ENCODE measurements around the gene YARS1.

Gene YARS1

GRCh38 chr1:32817159-32817814 lies at the start of gene YARS1, which contains the start of gene S100PBP:
YARS1 (minus strand) TSS chr1:32817358; CDS start chr1:32817244, 114 bp downstream.
S100PBP (plus strand) TSS chr1:32817653; CDS start chr1:32826100, 8,447 bp downstream.
- DNase-seq (ENCODE audit: low read depth in 3 of 3), result peak; percentile 99 to 100 (median 100)

GRCh38 chr1:32865639-32866405 lies 48.7 kb upstream of the YARS1 start:
- DNase-seq (ENCODE audit: low read depth in 3 of 3), result no peak

- DNase-seq (ENCODE audit: low read depth in 3 of 3), result no peak
Observed at GRCh38 chr1:32864375-32865019, 47.3 kb upstream of the YARS1 start.

- DNase-seq (ENCODE audit: low read depth in 3 of 3), result no peak
Observed at GRCh38 chr1:32863881-32864245, 46.7 kb upstream of the YARS1 start.

GRCh38 chr1:32863218-32863880 lies 46.2 kb upstream of the YARS1 start:
- DNase-seq (ENCODE audit: low read depth in 3 of 3), result no peak

- DNase-seq (ENCODE audit: low read depth in 3 of 3), result no peak
Observed at GRCh38 chr1:32861904-32862695, 44.9 kb upstream of the YARS1 start.

GRCh38 chr1:32860566-32860965 lies 43.4 kb upstream of the YARS1 start:
- no peak for DNase-seq (ENCODE audit: low read depth in 3 of 3)

GRCh38 chr1:32859915-32860314 lies 42.8 kb upstream of the YARS1 start:
- DNase-seq (ENCODE audit: low read depth in 3 of 3), result no peak

- no peak for DNase-seq (ENCODE audit: low read depth in 3 of 3)
Observed at GRCh38 chr1:32858791-32859190, 41.6 kb upstream of the YARS1 start.

- no peak for DNase-seq (ENCODE audit: low read depth in 3 of 3)
Observed at GRCh38 chr1:32858136-32858535, 41.0 kb upstream of the YARS1 start.

- no peak for DNase-seq (ENCODE audit: low read depth in 3 of 3)
Observed at GRCh38 chr1:32855861-32856617, 38.9 kb upstream of the YARS1 start.

GRCh38 chr1:32848354-32849063 lies 31.4 kb upstream of the YARS1 start:
- no peak for DNase-seq (ENCODE audit: low read depth in 3 of 3)

GRCh38 chr1:32831878-32832277 lies 14.7 kb upstream of the YARS1 start:
- no peak for DNase-seq (ENCODE audit: low read depth in 3 of 3)

GRCh38 chr1:32830092-32830852 lies 13.1 kb upstream of the YARS1 start:
- DNase-seq (ENCODE audit: low read depth in 3 of 3), result no peak

- DNase-seq (ENCODE audit: low read depth in 3 of 3), result no peak
Observed at GRCh38 chr1:32828341-32828740, 11.2 kb upstream of the YARS1 start.

- no peak for DNase-seq (ENCODE audit: low read depth in 3 of 3)
Observed at GRCh38 chr1:32825181-32825580, 8.0 kb upstream of the YARS1 start.

GRCh38 chr1:32818804-32819541 lies 1.8 kb upstream of the YARS1 start:
- DNase-seq (ENCODE audit: low read depth in 3 of 3), result no peak

All from stimulated activated CD4-positive, alpha-beta T cell treated with anti-CD3 and anti-CD28 coated beads, TNF-alpha, amount 100 ng/mL, for 48 hours (primary cell).